ENCODE results near the gene HRH2. TPM values are rescaled to one million over a fixed set of nuclear protein-coding genes. Genes with fewer than 3 reads are reported as not detected.
A peak's percentile ranks its signal among the peaks of the same experiment; 100 is the strongest.

Gene HRH2
- total RNA-seq, 1 experiment from 2014 or later = not detected

- H3K4me3 ChIP-seq = no peak overlapping the region
- no peak overlapping the region for H3K27ac ChIP-seq
- H3K9me3 ChIP-seq (ENCODE audit: insufficient read depth, low read depth) = no peaks in the 10 kb centered on the region
- no peak overlapping the region for H2AFZ ChIP-seq
- H3K4me2 ChIP-seq = no peak overlapping the region
- peaks cover 92% of the 10 kb centered on the region for H3K27me3 ChIP-seq (ENCODE audit: insufficient read depth, low read depth)
- no peaks in the 10 kb centered on the region for H4K20me1 ChIP-seq (ENCODE audit: insufficient read depth)
- no peaks in the 10 kb centered on the region for H3K4me1 ChIP-seq (replicated peaks; ENCODE audit: insufficient read depth)
- POLR2A ChIA-PET (ENCODE audit: unreplicated experiment) = no interaction called here
- no peak for TF ChIP-seq CTCF (conservative IDR thresholded peaks at IDR 0.05)
- TF ChIP-seq EZH2 (IDR thresholded peaks at IDR 0.05; ENCODE audit: low read depth) = 0 out of 2 replicates have a peak, but pooled peaks have one; percentile 57
- intact Hi-C loops (cut with micrococcal nuclease; ENCODE audit: unreplicated experiment) = no loop called here
- CTCF ChIA-PET = no interaction called here
- H3K79me2 ChIP-seq (ENCODE audit: low read depth) = no peaks in the 10 kb centered on the region
- H3K36me3 ChIP-seq (ENCODE audit: low read depth) = no peaks in the 10 kb centered on the region
- no peaks in the 10 kb centered on the region for H3K9me2 ChIP-seq (ENCODE audit: insufficient read depth)
- DNase-seq = no peak
- no TSS peak for BruUV-seq (replicated peaks)
- no peaks in the 10 kb centered on the region for H3F3A ChIP-seq (ENCODE audit: insufficient read depth, low read depth)
Observed at GRCh38 chr5:175664723-175665122, 6.9 kb downstream of the HRH2 start.

GRCh38 chr5:175666216-175666615 is 8.3 kb downstream of the HRH2 start:
- no peaks in the 10 kb centered on the region for H3K9me2 ChIP-seq (ENCODE audit: insufficient read depth)
- no peak overlapping the region for H2AFZ ChIP-seq
- no peaks in the 10 kb centered on the region for H3K79me2 ChIP-seq (ENCODE audit: low read depth)
- no TSS peak for BruUV-seq (replicated peaks)
- DNase-seq = no peak
- TF ChIP-seq EZH2 (IDR thresholded peaks at IDR 0.05; ENCODE audit: low read depth) (no peak), CTCF (conservative IDR thresholded peaks at IDR 0.05) (no peak)
- no peaks in the 10 kb centered on the region for H3F3A ChIP-seq (ENCODE audit: insufficient read depth, low read depth)
- no peak overlapping the region for H3K4me3 ChIP-seq
- peaks cover 95% of the 10 kb centered on the region for H3K27me3 ChIP-seq (ENCODE audit: insufficient read depth, low read depth)
- ChIA-PET POLR2A (ENCODE audit: unreplicated experiment) (no interaction called here), CTCF (no interaction called here)
- H4K20me1 ChIP-seq (ENCODE audit: insufficient read depth) = no peaks in the 10 kb centered on the region
- H3K27ac ChIP-seq = no peak overlapping the region
- no peaks in the 10 kb centered on the region for H3K36me3 ChIP-seq (ENCODE audit: low read depth)
- H3K9me3 ChIP-seq (ENCODE audit: insufficient read depth, low read depth) = no peaks in the 10 kb centered on the region
- no peak overlapping the region for H3K4me2 ChIP-seq
- no peaks in the 10 kb centered on the region for H3K4me1 ChIP-seq (replicated peaks; ENCODE audit: insufficient read depth)
- intact Hi-C loops (cut with micrococcal nuclease; ENCODE audit: unreplicated experiment) = no loop called here

- no peaks in the 10 kb centered on the region for H4K20me1 ChIP-seq (ENCODE audit: insufficient read depth)
- no peaks in the 10 kb centered on the region for H3K79me2 ChIP-seq (ENCODE audit: low read depth)
- H3K9me3 ChIP-seq (ENCODE audit: insufficient read depth, low read depth) = no peaks in the 10 kb centered on the region
- H3F3A ChIP-seq (ENCODE audit: insufficient read depth, low read depth) = no peaks in the 10 kb centered on the region
- POLR2A ChIA-PET (ENCODE audit: unreplicated experiment) = no interaction called here
- no TSS peak for BruUV-seq (replicated peaks)
- DNase-seq = no peak
- intact Hi-C loops (cut with micrococcal nuclease; ENCODE audit: unreplicated experiment) = no loop called here
- H3K4me2 ChIP-seq = no peak overlapping the region
- H3K36me3 ChIP-seq (ENCODE audit: low read depth) = no peaks in the 10 kb centered on the region
- H2AFZ ChIP-seq = no peak overlapping the region
- no peak overlapping the region for H3K4me3 ChIP-seq
- CTCF ChIA-PET = no interaction called here
- no peak overlapping the region for H3K27ac ChIP-seq
- H3K9me2 ChIP-seq (ENCODE audit: insufficient read depth) = no peaks in the 10 kb centered on the region
- TF ChIP-seq EZH2 (IDR thresholded peaks at IDR 0.05; ENCODE audit: low read depth) (no peak), CTCF (conservative IDR thresholded peaks at IDR 0.05) (no peak)
- peaks cover 100% of the 10 kb centered on the region for H3K27me3 ChIP-seq (ENCODE audit: insufficient read depth, low read depth)
- H3K4me1 ChIP-seq (replicated peaks; ENCODE audit: insufficient read depth) = no peaks in the 10 kb centered on the region
Observed at GRCh38 chr5:175668006-175668405, 10.1 kb downstream of the HRH2 start.

Data from PC-9 (cell line).